HG03558 (cell line): ENCODE results near the gene MRPS27.
"Not testable (repeated sequence)": the region's sequence is repeated elsewhere in the genome, so short reads cannot be mapped to it uniquely, and the experiment has no call there.

Experiments used
- ATAC-seq: cut with Tn5 transposase; IDR thresholded peaks from one replicate; pipeline ENCODE4 v1.9.1; 2021; ENCODE audit warnings: moderate number of reproducible peaks; ENCODE audit not compliant: unreplicated experiment; ENCODE audit errors: extremely low read depth

Gene MRPS27

DNA sequence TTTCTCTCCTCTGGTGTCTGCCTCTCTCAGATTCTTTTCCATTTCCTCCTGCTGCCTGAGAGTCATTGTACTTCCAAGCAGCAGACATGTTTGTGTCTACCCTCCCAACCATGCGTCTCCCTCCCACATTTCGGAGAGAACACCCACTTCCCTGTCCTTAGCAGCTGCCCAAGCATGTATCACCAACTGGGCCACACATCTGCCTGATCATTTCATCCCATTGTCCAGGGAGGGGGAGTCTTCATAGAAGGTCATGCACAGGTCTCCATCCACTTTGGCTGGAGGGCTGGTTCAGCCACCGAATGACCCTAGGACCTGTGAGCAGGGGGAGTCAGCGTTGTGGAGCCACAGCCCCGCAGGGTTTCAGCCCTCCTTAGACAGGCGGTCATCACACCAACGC is 137.4 kb downstream of the MRPS27 start:
- ATAC-seq = no peak

DNA sequence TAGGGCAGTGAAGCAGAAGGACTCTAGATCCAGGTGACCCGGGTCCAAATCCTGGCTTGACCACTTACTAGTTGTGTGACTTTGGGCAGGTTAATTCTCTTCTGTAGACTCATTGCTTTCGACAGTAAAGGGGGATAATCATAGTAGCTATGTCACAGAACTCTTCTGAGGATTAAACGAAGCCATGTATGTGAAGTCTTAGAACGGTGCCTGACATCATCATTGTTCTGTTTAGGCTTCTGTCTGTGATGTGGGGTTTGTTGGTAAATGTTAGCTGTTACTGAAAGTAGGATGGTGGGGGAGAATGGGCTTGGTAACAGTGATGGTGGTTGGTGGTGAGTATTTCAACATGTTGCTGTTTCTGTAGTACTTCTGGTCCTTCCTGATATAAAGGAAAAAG is 139.1 kb downstream of the MRPS27 start:
- ATAC-seq = no peak

DNA sequence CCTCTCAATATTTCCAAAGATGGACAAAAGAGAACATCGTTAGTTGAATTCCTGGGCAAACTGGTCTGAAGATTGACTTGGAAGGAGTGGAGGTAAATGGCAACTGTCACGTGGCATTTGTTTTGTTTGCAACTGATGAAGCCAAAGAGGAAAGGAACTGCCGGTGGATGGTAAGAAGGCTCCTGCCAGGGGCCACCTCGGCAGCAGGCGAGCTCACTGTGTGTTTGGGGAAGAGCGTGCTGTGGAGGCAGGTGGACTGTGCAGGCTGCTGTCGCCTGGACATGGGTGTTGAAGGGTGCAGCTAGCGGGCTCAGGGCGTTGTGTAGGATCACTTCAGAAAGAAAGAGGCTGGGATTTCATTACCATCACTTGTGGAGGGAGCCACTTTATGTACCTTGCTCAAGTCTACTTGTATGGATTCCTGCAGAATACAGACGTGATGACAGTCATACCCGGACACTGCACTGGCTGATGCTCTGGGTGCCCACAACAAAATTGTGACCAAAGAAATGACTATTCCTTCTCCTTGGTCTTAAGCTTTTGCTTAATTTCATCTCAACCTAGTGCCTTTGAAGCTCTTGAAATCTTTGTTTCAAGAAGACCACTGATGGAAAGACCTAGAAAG is 140.1 kb downstream of the MRPS27 start:
- no peak for ATAC-seq

DNA sequence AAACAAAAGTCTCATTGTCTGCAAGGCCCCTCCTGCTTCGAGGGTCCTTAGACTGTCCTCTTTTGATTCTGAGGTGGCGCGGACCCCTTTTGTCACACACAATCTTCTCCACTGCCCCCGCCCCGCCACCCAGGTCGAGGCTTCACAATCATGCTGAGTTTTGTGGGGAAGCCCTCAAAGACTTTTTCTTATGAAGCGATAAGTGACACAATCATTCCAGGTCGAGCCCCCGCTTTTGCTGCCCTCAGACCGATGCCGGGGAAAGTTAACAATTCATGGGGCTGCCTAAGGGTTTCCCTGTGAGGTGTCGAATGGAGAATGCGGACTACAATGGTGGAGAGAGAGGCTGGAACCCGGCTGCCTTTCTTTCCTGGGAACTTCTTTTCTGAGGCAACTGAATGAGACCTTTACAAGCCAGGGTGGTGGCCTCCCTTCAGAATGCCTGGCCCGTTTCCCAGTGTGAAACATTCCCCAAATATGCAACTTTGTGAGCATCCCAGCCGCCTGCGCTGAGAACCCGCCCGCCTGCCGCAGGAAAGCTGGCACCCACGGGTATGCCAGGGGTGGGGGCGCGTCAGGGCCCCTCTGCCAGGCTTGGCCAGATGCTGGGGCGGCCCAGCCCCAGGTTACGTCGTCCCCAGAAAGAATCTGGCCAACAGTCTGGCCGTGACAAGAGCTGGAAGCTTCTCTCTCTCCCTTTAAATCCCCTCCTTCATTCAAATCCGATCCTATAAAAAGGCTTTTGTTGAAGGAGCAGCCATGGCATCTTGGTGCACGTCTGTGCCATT is 140.8 kb downstream of the MRPS27 start:
- no peak for ATAC-seq

DNA sequence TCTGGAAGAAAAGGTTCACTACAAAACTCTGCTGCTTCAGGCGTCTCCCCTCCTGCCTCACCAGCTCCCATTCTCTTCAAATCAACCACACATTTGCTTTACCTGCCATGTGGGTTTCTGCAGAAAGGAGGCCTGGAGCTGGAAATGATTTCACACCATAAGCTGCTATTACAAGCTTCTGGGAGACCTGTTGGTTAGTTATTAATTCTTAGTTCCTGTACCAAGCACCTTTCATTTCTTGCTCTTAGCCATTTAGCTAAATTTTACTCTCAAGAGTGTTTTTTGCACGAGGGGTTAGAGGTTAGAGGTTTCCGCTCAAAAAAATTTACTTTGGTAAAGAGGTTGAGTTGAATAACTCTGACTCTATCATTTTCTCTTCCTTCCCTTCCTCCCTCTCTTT is 142.5 kb downstream of the MRPS27 start:
- ATAC-seq = no peak

DNA sequence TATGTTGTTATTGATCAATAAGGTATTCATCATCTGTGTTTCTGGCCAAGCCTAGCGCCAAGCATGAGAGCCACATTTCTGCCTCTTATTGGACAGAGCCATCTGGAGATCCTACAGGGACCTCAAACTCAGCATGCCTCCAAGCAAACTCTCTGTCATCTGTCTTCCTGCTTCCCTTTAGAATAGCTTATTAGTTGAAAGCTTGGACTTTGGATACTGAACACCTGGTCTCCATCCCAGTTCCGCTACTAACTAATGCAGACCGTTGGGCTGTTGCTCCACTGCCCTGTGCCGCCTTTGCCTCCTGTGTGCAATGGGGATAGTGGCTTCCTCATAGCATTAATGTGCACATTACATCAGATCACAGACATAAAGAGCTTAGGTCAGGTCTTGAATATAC is 147.3 kb downstream of the MRPS27 start:
- no peak for ATAC-seq

DNA sequence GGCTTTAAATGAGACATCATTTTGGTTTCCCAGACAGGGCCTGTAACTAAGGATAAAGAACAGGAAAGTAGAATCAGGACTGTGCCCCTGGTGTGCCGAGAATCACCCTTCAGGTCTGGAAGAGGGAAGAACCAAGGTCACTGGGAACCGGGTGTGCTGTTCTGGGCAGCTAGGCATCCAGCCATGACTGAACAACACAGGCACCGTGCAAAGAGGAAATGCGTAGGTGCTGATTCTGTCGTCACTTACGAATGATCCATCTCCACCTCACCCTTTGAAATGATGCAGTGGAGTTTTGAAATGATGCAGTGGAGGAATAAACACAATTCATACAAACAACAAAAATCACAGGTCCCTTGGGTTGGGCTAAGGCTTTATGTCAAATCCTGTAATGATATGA is 148.4 kb downstream of the MRPS27 start:
- ATAC-seq = no peak

DNA sequence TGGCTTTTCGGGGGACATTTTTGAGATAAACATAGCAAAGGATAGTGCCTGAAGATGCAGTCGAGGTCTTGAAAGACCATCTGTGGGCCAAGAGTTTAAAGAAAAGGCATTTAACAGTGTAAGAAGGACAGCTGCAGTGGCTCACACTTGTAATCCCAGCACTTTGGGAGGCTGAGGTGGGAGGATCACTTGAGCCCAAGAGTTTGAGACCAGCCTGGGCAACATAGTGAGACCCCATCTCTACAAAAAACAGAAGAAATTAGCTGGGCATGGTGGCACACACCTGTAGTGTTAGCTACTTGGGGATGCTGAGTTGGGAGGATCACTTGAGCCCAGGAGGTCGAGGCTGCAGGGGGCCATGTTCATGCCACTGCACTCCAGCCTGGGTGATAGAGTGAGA is 148.9 kb downstream of the MRPS27 start:
- not testable (repeated sequence) for ATAC-seq

DNA sequence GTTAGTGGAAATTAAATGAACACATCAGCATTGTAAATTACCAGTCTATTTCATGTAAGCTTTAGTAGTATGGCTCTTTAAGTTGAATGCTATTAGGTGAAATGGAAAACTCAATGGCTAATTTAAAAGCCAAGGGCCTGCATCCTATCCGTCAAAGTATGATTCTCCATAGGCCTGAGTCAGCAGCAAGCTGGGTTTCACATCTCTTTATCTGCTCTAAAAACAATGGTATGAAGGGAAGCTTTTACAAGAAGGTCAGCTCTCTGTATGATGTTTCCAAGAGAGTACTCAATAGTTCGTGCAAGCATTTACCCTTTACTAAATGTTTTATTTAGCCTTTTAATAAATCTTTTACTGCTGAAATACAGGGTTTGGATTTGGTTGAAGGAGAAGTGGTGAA is 149.9 kb downstream of the MRPS27 start:
- ATAC-seq = no peak
